GM18520 (cell line): ENCODE results near the gene C10orf71.

Experiments
- ATAC-seq: cut with Tn5 transposase; IDR thresholded peaks from one replicate; pipeline ENCODE4 v1.9.1; 2021; ENCODE audit not compliant: unreplicated experiment

C10orf71 gene

GRCh38 chr10:49374740-49375139 is 75.8 kb downstream of the C10orf71 start:
- ATAC-seq: no peak

- no peak for ATAC-seq
Observed at GRCh38 chr10:49375611-49376010, 76.6 kb downstream of the C10orf71 start.
